Measurements from ENCODE around the gene KIF1B. TPM values are rescaled to one million over a fixed set of nuclear protein-coding genes. Genes with fewer than 3 reads are reported as not detected.

KIF1B gene
- total RNA-seq, 1 experiment from 2014 or later: 69.5 TPM

DNA sequence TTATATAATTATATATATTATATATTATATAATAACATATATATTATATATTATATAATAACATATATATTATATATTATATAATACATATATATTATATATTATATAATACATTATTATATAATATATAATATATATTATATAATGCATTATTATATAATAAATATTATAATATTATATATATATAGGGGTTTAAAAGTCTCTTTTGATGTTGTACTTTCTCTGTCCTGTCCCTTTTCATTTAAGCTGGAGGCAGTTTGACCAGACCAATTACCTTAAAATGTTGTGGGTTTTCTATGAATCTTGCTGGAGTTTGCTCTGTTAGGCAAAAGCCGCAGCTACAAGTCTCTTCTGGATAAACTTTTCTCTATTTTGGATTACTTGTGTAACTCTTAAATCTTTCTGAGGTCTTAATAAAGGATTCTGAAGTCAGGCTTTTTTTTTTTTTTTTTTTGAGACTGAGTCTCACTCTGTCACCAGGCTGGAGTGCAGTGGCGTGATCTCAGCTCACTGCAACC lies 22.2 kb upstream of the KIF1B start:
- Histone ChIP-seq H3K4me3 (ENCODE audit: low read depth, low read length, poor library complexity, severe bottlenecking) (no peak overlapping the region), H3K4me1 (ENCODE audit: insufficient read depth, low read length, poor library complexity, severe bottlenecking) (no peaks in the 10 kb centered on the region), H3K27ac (ENCODE audit: low read depth, low read length, poor library complexity, severe bottlenecking) (no peak overlapping the region), H3K36me3 (ENCODE audit: insufficient read depth, low read length, poor library complexity, severe bottlenecking) (no peaks in the 10 kb centered on the region), H3K27me3 (replicated peaks; ENCODE audit: insufficient read depth, low read depth, low read length, poor library complexity) (no peaks in the 10 kb centered on the region), H3K9me3 (ENCODE audit: low read depth, low read length, poor library complexity, severe bottlenecking) (no peaks in the 10 kb centered on the region)
- no peak for TF ChIP-seq EZH2 (IDR thresholded peaks at IDR 0.05; ENCODE audit: borderline replicate concordance, low read depth, low read length, poor library complexity, severe bottlenecking)
- TF ChIP-seq CTCF (conservative IDR thresholded peaks at IDR 0.05; ENCODE audit: low read depth, low read length): no peak
- intact Hi-C loops (cut with micrococcal nuclease; ENCODE audit: unreplicated experiment): no loop called here
- ChIA-PET CTCF (no interaction called here), POLR2A (ENCODE audit: low non-redundant PET) (no interaction called here)
- BruUV-seq (replicated peaks): no TSS peak
- no peak for DNase-seq (ENCODE audit: low spot score)

DNA sequence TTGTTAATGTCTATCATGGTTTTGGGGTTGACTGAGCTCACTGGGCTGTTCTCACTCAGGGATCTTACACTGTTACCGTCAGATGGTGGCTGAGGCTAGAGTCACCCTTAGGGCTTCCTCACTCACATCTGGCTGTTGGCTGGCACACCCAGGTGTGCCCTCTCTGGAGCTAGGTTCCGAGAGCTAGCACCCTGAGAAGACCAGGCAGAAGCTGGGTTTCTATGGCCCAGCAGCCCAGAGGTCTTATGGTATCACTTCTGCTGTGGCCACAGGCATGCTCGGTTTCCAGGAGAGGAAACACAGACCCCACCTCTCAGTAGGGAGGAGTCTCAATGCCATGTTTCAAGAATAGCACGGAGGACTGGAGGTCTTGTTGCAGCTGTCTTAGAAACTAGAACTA lies 20.7 kb upstream of the KIF1B start:
- H3K36me3 ChIP-seq (ENCODE audit: insufficient read depth, low read length, poor library complexity, severe bottlenecking): no peaks in the 10 kb centered on the region
- CTCF ChIA-PET: no interaction called here
- no peak overlapping the region for H3K4me3 ChIP-seq (ENCODE audit: low read depth, low read length, poor library complexity, severe bottlenecking)
- no peaks in the 10 kb centered on the region for H3K4me1 ChIP-seq (ENCODE audit: insufficient read depth, low read length, poor library complexity, severe bottlenecking)
- H3K9me3 ChIP-seq (ENCODE audit: low read depth, low read length, poor library complexity, severe bottlenecking): no peaks in the 10 kb centered on the region
- TF ChIP-seq CTCF (conservative IDR thresholded peaks at IDR 0.05; ENCODE audit: low read depth, low read length) (no peak), EZH2 (IDR thresholded peaks at IDR 0.05; ENCODE audit: borderline replicate concordance, low read depth, low read length, poor library complexity, severe bottlenecking) (no peak)
- H3K27me3 ChIP-seq (replicated peaks; ENCODE audit: insufficient read depth, low read depth, low read length, poor library complexity): no peaks in the 10 kb centered on the region
- POLR2A ChIA-PET (ENCODE audit: low non-redundant PET): no interaction called here
- intact Hi-C loops (cut with micrococcal nuclease; ENCODE audit: unreplicated experiment): no loop called here
- DNase-seq (ENCODE audit: low spot score): no peak
- no peak overlapping the region for H3K27ac ChIP-seq (ENCODE audit: low read depth, low read length, poor library complexity, severe bottlenecking)
- no TSS peak for BruUV-seq (replicated peaks)

GRCh38 chr1:10192263-10192662 lies 18.1 kb upstream of the KIF1B start:
- H3K36me3 ChIP-seq (ENCODE audit: insufficient read depth, low read length, poor library complexity, severe bottlenecking): no peaks in the 10 kb centered on the region
- intact Hi-C loops (cut with micrococcal nuclease; ENCODE audit: unreplicated experiment): no loop called here
- ChIA-PET POLR2A (ENCODE audit: low non-redundant PET) (no interaction called here), CTCF (no interaction called here)
- no peaks in the 10 kb centered on the region for H3K27me3 ChIP-seq (replicated peaks; ENCODE audit: insufficient read depth, low read depth, low read length, poor library complexity)
- no peak for DNase-seq (ENCODE audit: low spot score)
- no peak overlapping the region for H3K27ac ChIP-seq (ENCODE audit: low read depth, low read length, poor library complexity, severe bottlenecking)
- no peak for TF ChIP-seq EZH2 (IDR thresholded peaks at IDR 0.05; ENCODE audit: borderline replicate concordance, low read depth, low read length, poor library complexity, severe bottlenecking)
- no peak for TF ChIP-seq CTCF (conservative IDR thresholded peaks at IDR 0.05; ENCODE audit: low read depth, low read length)
- no TSS peak for BruUV-seq (replicated peaks)
- H3K4me1 ChIP-seq (ENCODE audit: insufficient read depth, low read length, poor library complexity, severe bottlenecking): no peaks in the 10 kb centered on the region
- H3K4me3 ChIP-seq (ENCODE audit: low read depth, low read length, poor library complexity, severe bottlenecking): no peak overlapping the region
- H3K9me3 ChIP-seq (ENCODE audit: low read depth, low read length, poor library complexity, severe bottlenecking): no peaks in the 10 kb centered on the region
